ENCODE data around the gene DDAH1.

The DDAH1 gene

GRCh38 chr1:85330711-85331290 is 134.2 kb downstream of the DDAH1 start:
- peak overlapping the region; percentile 99 for H3K27ac ChIP-seq (ENCODE audit: low read depth, low read length)

GRCh38 chr1:85330214-85330631 is 134.7 kb downstream of the DDAH1 start:
- Histone ChIP-seq H2AFZ (ENCODE audit: low read length, unreplicated experiment) (no peak overlapping the region), H3K27me3 (ENCODE audit: insufficient read depth, low read length) (no peaks in the 10 kb centered on the region), H3K4me3 (ENCODE audit: low read depth, low read length) (peak overlapping the region; percentile 17; the same call in 1 of the 2 replicates), H3K36me3 (ENCODE audit: insufficient read depth, low read length) (peaks cover 11% of the 10 kb centered on the region), H3K4me1 (ENCODE audit: control insufficient read depth, insufficient read depth, low read length, unreplicated experiment) (peaks cover 74% of the 10 kb centered on the region), H3K79me2 (ENCODE audit: control insufficient read depth, insufficient read depth, low read length, unreplicated experiment) (peaks cover 44% of the 10 kb centered on the region), H3K27ac (ENCODE audit: low read depth, low read length) (peak overlapping the region; percentile 99)

More at GRCh38 chr1:85330711-85331290, 134.2 kb downstream of the DDAH1 start:
- peaks cover 71% of the 10 kb centered on the region for H3K4me1 ChIP-seq (ENCODE audit: control insufficient read depth, insufficient read depth, low read length, unreplicated experiment)
- H2AFZ ChIP-seq (ENCODE audit: low read length, unreplicated experiment): no peak overlapping the region
- H3K27me3 ChIP-seq (ENCODE audit: insufficient read depth, low read length): no peaks in the 10 kb centered on the region
- H3K79me2 ChIP-seq (ENCODE audit: control insufficient read depth, insufficient read depth, low read length, unreplicated experiment): peaks cover 40% of the 10 kb centered on the region
- H3K4me3 ChIP-seq (ENCODE audit: low read depth, low read length): peak overlapping the region; percentile 17; the same call in 1 of the 2 replicates
- H3K36me3 ChIP-seq (ENCODE audit: insufficient read depth, low read length): peaks cover 11% of the 10 kb centered on the region

- Histone ChIP-seq H3K4me3 (ENCODE audit: low read depth, low read length) (peak overlapping the region; percentile 14; the same call in 1 of the 2 replicates), H3K36me3 (ENCODE audit: insufficient read depth, low read length) (peaks cover 2% of the 10 kb centered on the region), H3K4me1 (ENCODE audit: control insufficient read depth, insufficient read depth, low read length, unreplicated experiment) (peaks cover 77% of the 10 kb centered on the region), H3K79me2 (ENCODE audit: control insufficient read depth, insufficient read depth, low read length, unreplicated experiment) (peaks cover 44% of the 10 kb centered on the region), H2AFZ (ENCODE audit: low read length, unreplicated experiment) (no peak overlapping the region), H3K27me3 (ENCODE audit: insufficient read depth, low read length) (no peaks in the 10 kb centered on the region), H3K27ac (ENCODE audit: low read depth, low read length) (peak overlapping the region; percentile 99)
Measured at GRCh38 chr1:85328713-85329397, 136.1 kb downstream of the DDAH1 start.

- Histone ChIP-seq H3K79me2 (ENCODE audit: control insufficient read depth, insufficient read depth, low read length, unreplicated experiment) (peaks cover 42% of the 10 kb centered on the region), H3K36me3 (ENCODE audit: insufficient read depth, low read length) (no peaks in the 10 kb centered on the region), H2AFZ (ENCODE audit: low read length, unreplicated experiment) (no peak overlapping the region), H3K4me3 (ENCODE audit: low read depth, low read length) (peak overlapping the region; percentile 14; the same call in 1 of the 2 replicates), H3K27me3 (ENCODE audit: insufficient read depth, low read length) (no peaks in the 10 kb centered on the region), H3K4me1 (ENCODE audit: control insufficient read depth, insufficient read depth, low read length, unreplicated experiment) (peaks cover 85% of the 10 kb centered on the region), H3K27ac (ENCODE audit: low read depth, low read length) (peak overlapping the region; percentile 99)
Measured at GRCh38 chr1:85327759-85328158, 137.2 kb downstream of the DDAH1 start.

GRCh38 chr1:85326851-85327250 is 138.1 kb downstream of the DDAH1 start:
- Histone ChIP-seq H3K4me1 (ENCODE audit: control insufficient read depth, insufficient read depth, low read length, unreplicated experiment) (peaks cover 89% of the 10 kb centered on the region), H2AFZ (ENCODE audit: low read length, unreplicated experiment) (no peak overlapping the region), H3K27me3 (ENCODE audit: insufficient read depth, low read length) (no peaks in the 10 kb centered on the region), H3K4me3 (ENCODE audit: low read depth, low read length) (no peak overlapping the region), H3K36me3 (ENCODE audit: insufficient read depth, low read length) (no peaks in the 10 kb centered on the region), H3K27ac (ENCODE audit: low read depth, low read length) (peak overlapping the region; percentile 99), H3K79me2 (ENCODE audit: control insufficient read depth, insufficient read depth, low read length, unreplicated experiment) (peaks cover 33% of the 10 kb centered on the region)

- Histone ChIP-seq H2AFZ (ENCODE audit: low read length, unreplicated experiment) (no peak overlapping the region), H3K27ac (ENCODE audit: low read depth, low read length) (peak overlapping the region; percentile 99), H3K36me3 (ENCODE audit: insufficient read depth, low read length) (no peaks in the 10 kb centered on the region), H3K79me2 (ENCODE audit: control insufficient read depth, insufficient read depth, low read length, unreplicated experiment) (peaks cover 29% of the 10 kb centered on the region), H3K4me1 (ENCODE audit: control insufficient read depth, insufficient read depth, low read length, unreplicated experiment) (peaks cover 89% of the 10 kb centered on the region), H3K4me3 (ENCODE audit: low read depth, low read length) (no peak overlapping the region), H3K27me3 (ENCODE audit: insufficient read depth, low read length) (no peaks in the 10 kb centered on the region)
Measured at GRCh38 chr1:85326336-85326735, 138.6 kb downstream of the DDAH1 start.

GRCh38 chr1:85325920-85326319 is 139.0 kb downstream of the DDAH1 start:
- Histone ChIP-seq H3K27me3 (ENCODE audit: insufficient read depth, low read length) (no peaks in the 10 kb centered on the region), H3K4me1 (ENCODE audit: control insufficient read depth, insufficient read depth, low read length, unreplicated experiment) (peaks cover 89% of the 10 kb centered on the region), H3K79me2 (ENCODE audit: control insufficient read depth, insufficient read depth, low read length, unreplicated experiment) (peaks cover 29% of the 10 kb centered on the region), H3K36me3 (ENCODE audit: insufficient read depth, low read length) (no peaks in the 10 kb centered on the region), H2AFZ (ENCODE audit: low read length, unreplicated experiment) (no peak overlapping the region), H3K4me3 (ENCODE audit: low read depth, low read length) (no peak overlapping the region), H3K27ac (ENCODE audit: low read depth, low read length) (peak overlapping the region; percentile 99)

GRCh38 chr1:85323770-85324169 is 141.2 kb downstream of the DDAH1 start:
- Histone ChIP-seq H3K27ac (ENCODE audit: low read depth, low read length) (peak overlapping the region; percentile 100), H3K4me1 (ENCODE audit: control insufficient read depth, insufficient read depth, low read length, unreplicated experiment) (peaks cover 90% of the 10 kb centered on the region), H3K27me3 (ENCODE audit: insufficient read depth, low read length) (no peaks in the 10 kb centered on the region), H2AFZ (ENCODE audit: low read length, unreplicated experiment) (no peak overlapping the region), H3K4me3 (ENCODE audit: low read depth, low read length) (no peak overlapping the region), H3K36me3 (ENCODE audit: insufficient read depth, low read length) (0 out of 2 replicates have a peak, but pooled peaks cover 3% of the 10 kb centered on the region), H3K79me2 (ENCODE audit: control insufficient read depth, insufficient read depth, low read length, unreplicated experiment) (peaks cover 35% of the 10 kb centered on the region)

GRCh38 chr1:85322655-85323054 is 142.3 kb downstream of the DDAH1 start:
- Histone ChIP-seq H3K27ac (ENCODE audit: low read depth, low read length) (peak overlapping the region; percentile 100), H3K27me3 (ENCODE audit: insufficient read depth, low read length) (no peaks in the 10 kb centered on the region), H3K4me1 (ENCODE audit: control insufficient read depth, insufficient read depth, low read length, unreplicated experiment) (peaks cover 90% of the 10 kb centered on the region), H2AFZ (ENCODE audit: low read length, unreplicated experiment) (no peak overlapping the region), H3K36me3 (ENCODE audit: insufficient read depth, low read length) (peaks cover 6% of the 10 kb centered on the region; the same call in 1 of the 2 replicates), H3K79me2 (ENCODE audit: control insufficient read depth, insufficient read depth, low read length, unreplicated experiment) (peaks cover 29% of the 10 kb centered on the region), H3K4me3 (ENCODE audit: low read depth, low read length) (no peak overlapping the region)

GRCh38 chr1:85321237-85321964 is 143.6 kb downstream of the DDAH1 start:
- peaks cover 26% of the 10 kb centered on the region for H3K79me2 ChIP-seq (ENCODE audit: control insufficient read depth, insufficient read depth, low read length, unreplicated experiment)

More at GRCh38 chr1:85321237-85321964, 143.6 kb downstream of the DDAH1 start:
- Histone ChIP-seq H3K4me1 (ENCODE audit: control insufficient read depth, insufficient read depth, low read length, unreplicated experiment) (peaks cover 85% of the 10 kb centered on the region), H2AFZ (ENCODE audit: low read length, unreplicated experiment) (no peak overlapping the region), H3K4me3 (ENCODE audit: low read depth, low read length) (no peak overlapping the region), H3K36me3 (ENCODE audit: insufficient read depth, low read length) (peaks cover 6% of the 10 kb centered on the region; the same call in 1 of the 2 replicates), H3K27me3 (ENCODE audit: insufficient read depth, low read length) (no peaks in the 10 kb centered on the region), H3K27ac (ENCODE audit: low read depth, low read length) (peak overlapping the region; percentile 100)

Data from ACC112 (cell line).